ENCODE data around the gene RIMBP2.

Gene RIMBP2

DNA sequence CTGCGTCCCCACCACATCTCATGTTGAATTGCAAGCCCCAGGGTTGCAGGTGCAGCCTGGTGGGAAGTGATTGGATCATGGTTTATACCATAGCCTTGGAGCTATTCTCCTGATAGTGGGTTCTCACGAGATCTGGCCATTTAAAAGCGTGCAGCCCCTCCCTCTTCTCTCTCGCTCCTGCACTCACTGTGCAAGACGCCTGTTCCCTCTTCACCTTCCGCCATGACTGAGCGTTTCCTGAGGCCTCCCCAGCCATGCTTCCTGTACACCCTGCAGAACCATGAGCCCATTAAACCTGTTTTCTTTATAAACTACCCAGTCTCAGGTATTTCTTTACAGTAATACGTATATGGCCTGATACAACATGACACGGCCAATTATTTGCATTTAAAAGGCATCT is 146.6 kb downstream of the RIMBP2 start:
- no peak for DNase-seq (ENCODE audit: low read depth)

DNA sequence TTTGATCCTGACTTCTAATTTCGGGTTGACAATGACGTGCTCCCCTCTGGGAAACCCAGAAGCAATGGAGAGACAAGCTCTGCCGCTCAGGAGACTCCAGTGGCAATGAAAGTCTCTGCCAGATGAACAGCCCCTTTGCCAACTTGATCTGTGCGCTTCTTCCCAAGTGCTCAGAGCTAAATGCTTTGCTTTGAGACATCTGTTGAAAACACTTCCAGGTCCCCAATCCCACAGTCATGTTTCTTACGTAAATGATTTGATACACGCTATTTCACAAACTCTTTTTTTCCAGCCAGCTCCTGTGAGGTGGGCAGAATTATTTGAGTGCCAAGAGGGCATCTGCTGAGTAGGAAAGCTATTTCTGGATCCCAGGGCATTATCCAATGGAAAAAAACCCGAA is 147.6 kb downstream of the RIMBP2 start:
- DNase-seq (ENCODE audit: low read depth): no peak

DNA sequence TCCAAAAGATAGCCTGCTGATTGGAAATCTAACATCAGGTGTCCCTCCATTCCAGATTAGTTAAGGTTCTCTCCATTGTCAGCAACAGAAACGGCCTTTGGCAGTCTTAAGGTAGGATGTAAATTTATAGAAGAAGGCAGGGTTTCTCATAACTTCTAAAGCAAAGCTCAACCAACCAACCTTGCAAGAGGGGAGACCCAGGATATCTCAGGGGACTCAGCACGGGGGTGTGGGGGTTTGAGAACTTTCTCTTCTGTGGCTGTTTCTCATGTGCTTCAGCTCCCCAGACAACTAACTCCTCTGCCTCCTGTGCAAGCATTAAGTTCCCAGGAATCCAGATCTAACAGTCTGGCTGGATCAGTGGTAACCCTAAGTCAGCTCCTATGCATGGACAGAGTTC is 148.1 kb downstream of the RIMBP2 start:
- DNase-seq (ENCODE audit: low read depth): no peak

DNA sequence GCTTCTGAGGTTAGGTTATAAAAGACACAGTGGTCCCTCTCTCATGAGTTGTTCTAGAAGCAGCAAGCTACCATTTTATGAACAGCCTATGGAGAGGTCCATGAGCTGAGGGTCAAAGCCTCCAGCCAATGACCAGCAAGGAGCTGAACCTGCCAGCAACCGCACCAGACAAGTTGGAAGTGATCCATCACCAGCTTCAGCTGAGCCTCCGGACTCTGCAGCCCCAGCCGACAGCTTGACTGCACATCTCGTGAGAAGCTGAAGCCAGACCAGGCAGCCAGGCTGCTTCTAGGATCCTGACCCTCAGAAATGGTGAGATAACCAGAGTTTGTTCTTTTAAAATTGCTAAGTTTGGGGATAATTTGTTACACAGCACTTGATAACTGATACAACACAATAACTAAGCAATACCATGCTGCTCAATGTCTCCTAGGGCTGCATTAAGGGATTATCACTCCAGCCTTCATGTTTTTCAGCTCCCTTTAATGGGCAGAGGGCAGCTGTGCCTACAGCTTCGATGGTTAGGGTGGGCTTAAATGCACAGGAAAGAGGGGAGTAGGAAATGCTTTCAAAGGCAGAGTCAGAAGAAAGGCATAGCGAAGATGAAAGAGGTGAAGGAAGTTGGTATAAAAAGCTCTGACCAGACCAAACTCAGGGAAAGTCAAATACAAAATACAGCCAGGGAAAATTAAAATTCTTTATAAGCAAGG is 149.5 kb downstream of the RIMBP2 start:
- no peak for DNase-seq (ENCODE audit: low read depth)

DNA sequence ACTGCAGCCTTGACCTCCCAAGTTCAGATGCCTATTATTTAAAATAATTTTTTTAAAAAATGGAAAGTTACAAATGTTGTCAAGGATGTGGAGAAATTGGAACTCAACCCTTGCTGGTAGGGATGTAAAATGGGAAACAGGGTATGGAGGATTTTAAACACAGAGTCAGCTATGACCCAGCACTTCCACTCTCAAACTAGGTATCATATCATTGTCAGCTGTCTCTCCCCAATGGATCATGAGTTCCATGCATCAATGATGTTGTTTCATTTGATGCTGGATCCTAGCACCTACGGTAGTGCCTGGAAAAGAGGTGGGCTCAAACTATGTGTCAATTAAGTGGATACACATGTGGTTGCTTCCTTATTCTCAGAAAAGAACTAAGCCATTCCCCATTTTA is 150.9 kb downstream of the RIMBP2 start:
- DNase-seq (ENCODE audit: low read depth): no peak

DNA sequence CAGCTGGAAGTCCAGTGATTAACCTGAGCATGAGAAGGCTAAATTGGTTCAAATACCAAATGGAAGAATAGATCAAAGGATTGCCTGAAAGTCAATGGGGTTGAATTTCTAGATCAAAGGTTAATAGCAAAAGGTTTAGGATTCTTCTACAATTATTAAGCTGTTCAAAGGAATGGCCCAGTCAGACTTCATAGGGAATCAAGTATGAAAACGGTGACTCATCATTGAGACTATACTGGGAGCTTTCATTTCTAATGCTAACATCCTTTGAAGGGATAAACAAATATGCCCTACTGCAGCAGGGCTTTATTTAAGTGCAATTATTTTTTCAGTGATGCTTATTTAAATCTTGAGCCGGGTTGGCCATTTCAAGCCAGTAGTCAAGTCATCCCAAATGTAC is 152.8 kb downstream of the RIMBP2 start:
- DNase-seq (ENCODE audit: low read depth): no peak

DNA sequence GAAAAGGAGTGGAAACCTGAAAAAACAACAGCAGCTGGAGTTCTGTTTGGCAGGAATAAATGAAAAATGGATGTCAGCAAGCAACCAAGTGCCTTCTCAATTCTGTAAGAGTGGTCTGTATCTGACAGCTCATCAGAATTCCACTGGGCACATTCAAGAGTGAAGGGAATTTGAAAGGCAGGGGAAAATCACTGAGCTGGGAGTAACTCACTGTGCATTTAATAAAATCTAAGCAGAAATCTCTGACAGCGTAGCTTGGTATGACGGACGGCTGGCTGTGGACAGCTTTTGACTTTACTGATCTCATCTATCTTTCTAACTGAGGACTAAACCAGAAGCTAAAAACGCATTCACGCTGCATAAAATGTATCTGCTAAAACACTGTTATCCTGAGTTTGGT is 153.4 kb downstream of the RIMBP2 start:
- DNase-seq (ENCODE audit: low read depth): no peak

DNA sequence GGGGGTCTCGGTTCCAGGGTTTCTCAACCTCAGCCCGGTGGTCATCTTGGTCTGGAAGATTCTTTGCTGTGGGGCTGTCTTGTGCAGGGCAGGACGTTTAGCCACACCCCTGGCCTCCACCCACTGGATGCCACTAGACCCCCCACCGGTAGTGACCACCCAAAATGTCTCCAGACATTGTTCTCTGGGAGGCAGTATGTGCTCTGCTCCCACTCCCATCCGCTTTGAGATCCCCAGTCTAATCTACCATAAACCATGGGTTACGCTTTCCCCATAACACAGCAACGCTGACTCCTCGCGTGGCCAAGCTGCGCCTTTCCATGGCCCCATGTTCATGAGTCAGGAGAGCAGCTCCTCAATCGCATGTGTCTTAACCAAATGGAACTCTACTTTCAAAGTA is 155.8 kb downstream of the RIMBP2 start:
- DNase-seq (ENCODE audit: low read depth): no peak

DNA sequence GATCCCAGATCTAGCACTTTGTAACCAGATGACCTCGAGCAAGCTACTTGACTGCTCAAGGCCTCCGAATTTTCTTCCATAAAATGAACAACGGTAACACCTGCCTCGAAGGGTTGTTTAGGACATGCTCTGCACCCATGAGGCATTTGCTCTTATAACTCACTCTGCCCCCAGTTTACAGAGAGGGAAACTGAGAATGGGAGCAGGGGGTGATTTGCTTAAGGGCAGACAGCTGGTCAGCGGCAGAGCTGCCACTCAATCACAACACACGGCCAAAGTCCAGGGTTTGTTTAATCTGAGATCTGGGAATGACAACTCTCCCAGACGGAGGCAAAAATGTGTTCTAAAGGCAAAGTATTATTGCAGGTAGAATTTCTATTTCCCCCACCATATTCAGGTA is 156.3 kb downstream of the RIMBP2 start:
- no peak for DNase-seq (ENCODE audit: low read depth)

DNA sequence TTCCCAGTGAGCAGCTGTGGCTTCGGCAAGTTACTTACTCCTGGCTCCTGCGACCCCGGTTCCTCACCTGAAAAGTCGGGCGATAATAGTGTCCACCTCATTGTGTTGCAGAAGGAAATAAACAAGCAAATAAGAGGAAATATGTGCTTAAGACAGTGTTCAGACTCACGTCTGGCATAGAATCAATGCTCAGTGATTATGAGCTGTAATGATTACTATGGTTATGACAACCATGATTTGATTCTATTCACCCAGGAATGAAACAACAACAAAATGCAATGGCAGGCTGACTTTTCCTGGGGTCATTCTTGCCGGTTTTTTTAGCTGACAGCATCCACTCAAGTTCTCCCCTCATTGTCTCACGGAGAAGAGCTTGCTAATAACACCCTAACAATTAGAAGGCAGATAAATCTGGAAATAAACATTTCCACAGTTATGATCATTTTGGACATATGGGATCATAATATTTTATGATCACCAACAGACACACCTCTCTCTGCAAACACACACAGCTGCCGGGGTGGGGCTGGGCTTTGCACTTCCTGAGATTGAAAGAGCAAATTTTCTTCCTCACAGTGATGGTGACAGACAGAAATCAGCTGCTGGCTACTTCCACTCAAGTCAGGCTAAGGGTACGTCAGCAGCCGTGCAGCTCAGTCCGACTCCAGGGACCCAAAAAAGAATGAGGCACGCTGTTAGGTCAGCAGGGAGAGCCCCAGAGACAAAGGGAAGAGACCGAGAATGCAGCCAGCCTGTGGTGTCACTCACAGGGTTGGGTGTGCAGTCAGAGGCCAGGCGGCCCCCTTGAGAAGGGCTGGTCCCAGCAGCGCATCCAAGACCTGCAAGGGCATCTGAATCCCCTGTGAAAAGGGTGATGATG is 158.0 kb downstream of the RIMBP2 start:
- DNase-seq (ENCODE audit: low read depth): no peak

DNA sequence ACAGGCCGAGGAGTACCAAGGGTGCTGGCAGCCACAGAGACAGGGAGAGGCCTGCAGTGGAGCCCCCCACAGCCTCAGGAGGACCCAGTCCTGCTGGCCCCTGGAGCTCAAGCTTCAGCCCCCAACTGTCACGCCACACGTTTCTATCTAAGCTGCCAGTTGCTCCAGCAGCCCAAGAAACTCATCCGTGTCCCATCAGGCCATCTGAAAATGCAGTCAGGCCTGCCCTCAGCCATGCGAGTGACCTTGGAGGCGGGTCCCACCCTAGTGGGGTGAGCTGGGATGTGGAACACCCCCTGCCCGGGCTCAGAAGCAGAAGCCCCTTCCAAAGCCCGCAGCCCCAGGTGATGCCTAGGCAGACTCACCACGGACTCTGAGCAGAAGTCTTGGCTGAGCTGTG is 158.9 kb downstream of the RIMBP2 start:
- no peak for DNase-seq (ENCODE audit: low read depth)

DNA sequence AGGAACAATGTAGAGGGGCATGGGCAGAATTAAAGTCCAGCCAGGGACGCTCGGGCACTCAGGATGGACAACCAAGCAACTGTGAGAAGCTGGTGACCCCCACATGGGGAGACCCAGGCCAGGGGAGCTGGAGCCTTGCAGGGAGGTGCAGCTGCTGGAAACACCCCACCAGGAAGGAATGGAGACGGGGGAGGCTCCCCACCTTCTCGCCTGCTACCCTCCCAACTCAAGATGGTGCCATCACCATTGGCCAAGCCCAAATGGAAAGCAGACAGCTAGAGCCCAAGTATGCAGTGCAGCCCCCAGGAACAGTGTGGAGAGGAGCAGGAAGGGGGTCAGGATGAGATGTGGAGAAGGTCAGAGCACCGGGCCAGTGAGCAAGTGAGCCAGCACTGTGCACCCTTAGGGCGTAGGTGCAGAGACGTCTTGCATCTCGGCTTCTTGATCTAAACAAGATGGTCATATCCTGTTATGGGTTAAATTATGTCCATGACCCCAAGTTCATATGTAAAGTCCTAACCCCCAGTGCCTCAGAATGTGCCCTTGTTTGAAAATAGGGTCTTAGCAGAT is 159.5 kb downstream of the RIMBP2 start:
- no peak for DNase-seq (ENCODE audit: low read depth)

DNA sequence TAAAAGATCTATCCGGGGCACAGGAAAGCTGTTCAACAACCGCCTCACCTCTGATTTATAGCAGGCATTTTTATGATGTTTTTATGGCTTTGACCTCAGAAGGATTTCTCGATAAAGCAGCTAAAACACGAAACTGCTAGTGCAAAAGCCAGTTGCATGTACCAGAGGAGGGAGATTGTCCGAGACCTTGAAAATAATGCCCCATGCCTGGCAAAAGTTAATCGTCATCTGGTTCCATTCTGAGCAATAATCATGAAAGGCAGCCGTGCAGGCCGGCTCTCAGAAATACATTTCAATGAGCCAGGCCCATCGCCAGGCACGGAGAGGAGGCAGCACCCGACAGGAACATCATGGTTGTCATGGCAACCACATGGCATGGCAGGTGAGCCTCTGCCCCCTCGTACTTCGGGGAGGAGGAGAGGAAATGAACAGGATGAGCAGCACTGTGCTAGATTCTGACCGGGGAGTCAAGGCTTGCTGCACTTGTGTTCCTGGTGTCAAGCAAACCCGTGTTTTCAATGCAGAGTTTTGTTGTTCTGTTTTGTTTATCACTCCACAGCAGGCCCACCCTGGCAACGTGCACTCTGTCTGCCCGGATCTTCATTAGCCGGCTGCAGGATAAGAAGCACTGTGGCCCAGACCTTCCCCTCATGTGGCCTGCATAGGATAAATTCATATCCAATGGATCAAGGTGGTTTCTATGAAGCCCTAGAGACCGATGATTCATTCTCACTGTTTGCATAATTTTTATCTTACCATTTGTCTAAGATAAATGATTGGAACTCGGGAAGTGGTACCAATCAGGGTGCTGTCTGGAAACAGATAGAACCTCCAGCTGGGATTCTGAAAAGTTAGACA is 160.2 kb downstream of the RIMBP2 start:
- DNase-seq (ENCODE audit: low read depth): no peak

DNA sequence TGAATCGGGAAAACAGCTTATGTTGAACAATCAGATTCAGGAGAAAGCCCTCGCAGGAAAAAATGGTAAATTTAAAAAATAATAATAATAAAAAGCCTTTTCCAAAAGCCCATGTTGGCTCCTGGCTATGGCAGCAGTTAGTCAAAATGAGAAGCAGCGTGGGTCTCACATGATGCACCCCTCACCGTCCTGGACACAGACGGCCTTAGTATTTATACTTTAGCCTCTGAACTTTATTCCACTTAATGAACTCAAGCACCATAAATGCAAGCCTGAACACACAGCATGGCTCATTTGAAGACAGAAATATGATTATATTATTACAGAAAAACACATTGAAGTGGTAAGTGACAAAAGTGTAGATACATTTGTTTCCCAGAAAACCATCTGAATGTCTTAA is 160.9 kb downstream of the RIMBP2 start:
- no peak for DNase-seq (ENCODE audit: low read depth)

DNA sequence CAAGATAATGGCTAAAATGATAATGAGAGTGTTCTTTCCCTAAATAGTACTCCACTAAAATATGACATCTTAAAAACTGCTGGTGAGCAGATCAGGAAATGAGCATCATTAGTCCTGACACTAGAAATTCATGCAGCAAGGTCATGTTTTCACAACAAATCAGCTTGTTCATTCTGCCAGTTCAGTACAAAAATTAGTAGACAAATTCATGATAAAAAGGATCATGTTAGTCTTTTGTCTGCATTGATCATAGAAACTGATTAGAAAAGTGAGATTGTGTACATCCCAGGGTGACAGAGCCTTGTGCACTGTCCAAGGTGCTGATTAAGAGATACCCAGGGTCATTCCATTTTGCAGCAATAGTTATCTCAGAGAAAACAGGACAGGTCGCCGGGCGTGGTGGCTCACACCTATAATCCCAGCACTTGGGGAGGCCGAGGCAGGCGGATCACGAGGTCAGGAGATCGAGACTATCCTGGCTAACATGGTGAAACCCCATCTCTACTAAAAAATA is 163.6 kb downstream of the RIMBP2 start:
- no peak for DNase-seq (ENCODE audit: low read depth)

DNA sequence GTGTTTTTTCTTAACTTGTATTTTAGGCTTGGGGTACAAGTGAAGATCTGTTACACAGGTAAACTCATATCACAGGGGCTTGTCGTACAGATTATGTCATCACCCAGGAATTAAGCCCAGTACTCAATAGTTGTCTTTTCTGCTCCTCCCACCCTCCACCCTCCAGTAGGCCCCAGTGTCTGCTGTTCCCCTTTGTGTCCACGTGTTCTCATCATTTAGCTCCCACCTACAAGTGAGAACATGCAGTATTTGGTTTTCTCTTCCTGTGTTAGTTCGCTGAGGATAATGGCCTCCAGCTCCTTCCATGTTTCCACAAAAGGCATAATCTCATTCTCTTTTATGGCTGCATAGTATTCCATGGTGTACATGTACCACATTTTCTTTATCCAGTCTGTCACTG is 166.7 kb downstream of the RIMBP2 start:
- no peak for DNase-seq (ENCODE audit: low read depth)

DNA sequence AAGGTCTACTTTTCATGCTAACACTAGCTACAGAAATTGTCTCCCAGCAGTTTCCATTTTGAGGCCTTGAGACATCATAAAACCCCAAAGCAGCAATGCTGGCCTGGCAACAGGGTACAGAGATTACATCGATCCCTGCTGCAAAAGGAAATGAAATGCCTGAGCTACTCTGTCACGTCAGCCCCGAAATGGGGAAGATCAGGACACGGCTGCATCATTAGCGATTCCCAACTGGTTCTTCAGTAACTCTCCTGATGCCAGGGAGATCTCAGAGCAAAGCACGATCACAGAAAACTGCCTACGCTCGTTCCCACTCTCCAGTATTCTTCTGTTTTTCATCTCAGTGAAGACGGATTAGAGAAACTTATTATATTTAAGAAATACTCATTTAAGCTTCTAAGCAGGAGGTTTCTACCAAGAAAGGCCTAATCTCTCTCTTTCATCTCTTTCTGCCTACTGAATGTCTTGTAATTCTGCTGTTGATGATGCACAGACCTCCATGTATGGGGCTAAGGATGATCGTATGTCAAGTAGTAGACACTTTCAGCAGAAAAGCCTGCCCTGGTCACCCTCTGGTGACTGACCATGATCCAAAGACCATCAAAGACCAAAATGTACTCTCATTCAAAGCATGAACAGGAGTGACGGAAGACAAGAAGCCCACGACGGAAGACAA is 168.5 kb downstream of the RIMBP2 start:
- no peak for DNase-seq (ENCODE audit: low read depth)

DNA sequence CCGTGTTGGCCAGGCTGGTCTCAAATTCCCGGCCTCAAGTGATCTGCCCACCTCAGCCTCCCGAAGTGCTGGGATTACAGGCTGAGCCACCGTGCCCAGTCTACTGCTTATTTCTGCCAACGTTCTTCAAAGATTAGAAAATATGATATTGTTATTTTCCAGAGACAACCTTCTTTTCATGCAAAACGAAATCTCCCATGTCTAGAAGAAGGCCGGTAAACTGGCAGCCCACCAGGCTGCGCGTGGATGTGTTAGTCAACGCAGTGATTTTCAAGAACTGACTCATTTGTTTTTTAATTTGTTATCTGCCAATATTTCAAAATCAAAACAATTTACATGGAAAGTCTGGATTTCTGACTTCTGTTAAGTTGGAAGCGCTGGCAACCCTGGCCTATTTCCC is 169.6 kb downstream of the RIMBP2 start:
- no peak for DNase-seq (ENCODE audit: low read depth)

DNA sequence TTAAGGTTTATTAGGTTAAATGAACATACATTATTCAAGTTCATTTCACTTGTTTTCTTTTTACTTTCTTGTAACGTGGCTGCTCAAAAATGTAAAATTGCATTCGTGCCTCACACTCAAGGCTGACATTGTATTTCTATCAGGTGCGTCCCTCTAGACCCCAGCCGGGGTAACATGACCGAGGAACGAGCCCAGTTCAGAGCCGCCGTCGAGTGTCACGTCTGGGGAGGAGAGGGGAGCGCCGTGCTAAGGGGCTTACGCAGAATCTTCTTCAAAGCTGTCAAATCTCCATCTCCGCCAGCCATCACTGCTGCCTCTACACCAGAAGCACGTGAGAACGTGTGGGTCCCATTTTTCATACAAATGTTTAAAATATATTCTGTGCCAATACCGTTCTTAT is 170.6 kb downstream of the RIMBP2 start:
- no peak for DNase-seq (ENCODE audit: low read depth)

DNA sequence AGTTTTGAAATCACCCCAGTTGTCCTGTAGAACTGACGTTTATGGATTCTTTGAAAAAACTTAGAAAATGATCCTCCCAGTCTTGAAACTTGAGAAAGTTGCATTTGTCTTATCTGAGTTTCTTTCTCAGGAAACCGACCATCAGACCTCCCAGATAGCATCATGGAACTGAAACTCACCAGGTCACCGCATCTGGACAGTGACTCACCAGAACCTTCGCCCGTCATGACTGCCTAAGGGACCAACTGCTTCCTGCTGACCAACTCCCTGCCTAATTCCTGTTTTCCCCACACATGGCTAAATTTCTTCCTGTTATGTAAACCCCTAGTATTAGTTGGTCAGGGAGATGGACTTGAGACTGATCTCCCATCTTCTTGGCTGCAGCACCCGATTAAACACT is 175.7 kb downstream of the RIMBP2 start:
- DNase-seq (ENCODE audit: low read depth): no peak

DNA sequence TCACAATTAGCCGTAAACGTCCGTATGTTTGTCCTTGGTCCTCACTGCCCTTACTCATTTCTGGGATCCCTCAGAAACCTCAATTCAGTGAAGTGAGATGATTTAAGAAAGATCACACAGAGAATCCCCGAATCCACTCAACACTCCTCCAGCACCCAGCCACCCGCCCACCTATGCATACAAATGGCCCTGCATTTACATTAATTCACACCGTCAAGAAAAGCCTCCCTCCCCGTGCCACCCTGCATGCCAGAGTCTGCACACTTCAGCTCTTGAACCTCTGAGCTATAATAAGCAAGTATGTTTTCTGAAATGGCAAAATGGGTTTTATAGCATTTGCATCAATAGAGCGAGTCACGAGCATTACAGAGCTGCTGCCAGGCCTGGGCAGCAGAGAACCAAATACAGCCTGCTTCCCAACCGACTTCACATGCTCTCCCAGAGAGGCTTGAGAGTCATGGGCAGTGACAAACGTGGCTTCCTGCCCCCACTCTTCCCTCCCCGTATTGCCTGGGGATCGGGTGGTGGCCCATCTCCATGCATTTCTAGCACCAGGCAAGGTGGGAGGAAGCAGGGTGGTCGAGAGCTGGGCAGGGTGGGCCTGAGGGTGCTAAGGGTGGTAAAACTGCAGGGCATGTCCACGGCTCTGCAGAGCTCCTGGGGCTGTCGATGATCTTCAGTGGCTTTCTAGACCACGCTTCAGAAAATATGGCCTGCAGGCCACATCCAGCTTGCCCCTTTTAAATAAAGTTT is 177.6 kb downstream of the RIMBP2 start:
- DNase-seq (ENCODE audit: low read depth): no peak
